ENCODE measurements around the gene TWF1.

The TWF1 gene

GRCh38 chr12:43763769-43764168 lies 42.3 kb downstream of the TWF1 start:
- H3K4me2 ChIP-seq = no peak overlapping the region
- TF ChIP-seq, protein P1, sequence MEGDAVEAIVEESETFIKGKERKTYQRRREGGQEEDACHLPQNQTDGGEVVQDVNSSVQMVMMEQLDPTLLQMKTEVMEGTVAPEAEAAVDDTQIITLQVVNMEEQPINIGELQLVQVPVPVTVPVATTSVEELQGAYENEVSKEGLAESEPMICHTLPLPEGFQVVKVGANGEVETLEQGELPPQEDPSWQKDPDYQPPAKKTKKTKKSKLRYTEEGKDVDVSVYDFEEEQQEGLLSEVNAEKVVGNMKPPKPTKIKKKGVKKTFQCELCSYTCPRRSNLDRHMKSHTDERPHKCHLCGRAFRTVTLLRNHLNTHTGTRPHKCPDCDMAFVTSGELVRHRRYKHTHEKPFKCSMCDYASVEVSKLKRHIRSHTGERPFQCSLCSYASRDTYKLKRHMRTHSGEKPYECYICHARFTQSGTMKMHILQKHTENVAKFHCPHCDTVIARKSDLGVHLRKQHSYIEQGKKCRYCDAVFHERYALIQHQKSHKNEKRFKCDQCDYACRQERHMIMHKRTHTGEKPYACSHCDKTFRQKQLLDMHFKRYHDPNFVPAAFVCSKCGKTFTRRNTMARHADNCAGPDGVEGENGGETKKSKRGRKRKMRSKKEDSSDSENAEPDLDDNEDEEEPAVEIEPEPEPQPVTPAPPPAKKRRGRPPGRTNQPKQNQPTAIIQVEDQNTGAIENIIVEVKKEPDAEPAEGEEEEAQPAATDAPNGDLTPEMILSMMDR (conservative IDR thresholded peaks at IDR 0.05; ENCODE audit: low read depth, low read length) = no peak
- no peak overlapping the region for H3K27ac ChIP-seq

DNA sequence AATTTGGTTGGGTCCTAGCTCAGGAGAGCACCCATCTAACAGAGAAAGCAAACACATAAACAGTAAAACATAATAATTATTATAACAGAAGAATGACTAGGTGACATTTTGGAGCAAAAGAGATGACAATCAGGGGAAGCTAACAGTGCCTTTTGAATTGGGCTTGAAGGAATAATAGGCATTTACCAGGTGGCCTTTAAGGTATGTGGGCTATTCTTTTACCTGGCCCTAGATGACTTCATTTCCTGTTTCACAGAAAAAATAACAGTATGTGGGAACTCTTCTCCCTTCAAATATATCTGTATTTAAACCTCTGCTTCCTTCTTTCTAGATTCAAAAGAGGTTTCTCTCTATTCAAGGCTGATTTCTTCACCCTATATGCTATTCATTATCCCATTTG lies 43.5 kb downstream of the TWF1 start:
- TF ChIP-seq, protein P1 (conservative IDR thresholded peaks at IDR 0.05; ENCODE audit: low read depth, low read length) = no peak

More at GRCh38 chr12:43763769-43764168, 42.3 kb downstream of the TWF1 start:
- Histone ChIP-seq H3K4me1 (ENCODE audit: low read depth, poor library complexity, severe bottlenecking) (peaks cover 29% of the 10 kb centered on the region), H2AFZ (ENCODE audit: low read depth) (no peak overlapping the region), H3K4me3 (IDR thresholded peaks at IDR 0.05; ENCODE audit: insufficient read depth, low read depth, low read length) (no peak overlapping the region), H3K27me3 (ENCODE audit: insufficient read depth, low read depth) (no peaks in the 10 kb centered on the region), H3K79me2 (ENCODE audit: insufficient read depth, low read depth) (peaks cover 10% of the 10 kb centered on the region), H4K20me1 (ENCODE audit: insufficient read depth) (no peaks in the 10 kb centered on the region), H3K36me3 (ENCODE audit: insufficient read depth) (no peaks in the 10 kb centered on the region), H3K9ac (no peak overlapping the region)

GRCh38 chr12:43761500-43761899 lies 44.6 kb downstream of the TWF1 start:
- H3K79me2 ChIP-seq (ENCODE audit: insufficient read depth, low read depth) = peaks cover 25% of the 10 kb centered on the region
- no peaks in the 10 kb centered on the region for H4K20me1 ChIP-seq (ENCODE audit: insufficient read depth)
- TF ChIP-seq, protein P1 (conservative IDR thresholded peaks at IDR 0.05; ENCODE audit: low read depth, low read length) = no peak
- peak overlapping the region; percentile 90; the same call in 1 of the 2 replicates for H3K4me2 ChIP-seq
- H2AFZ ChIP-seq (ENCODE audit: low read depth) = no peak overlapping the region
- peaks cover 41% of the 10 kb centered on the region for H3K4me1 ChIP-seq (ENCODE audit: low read depth, poor library complexity, severe bottlenecking)
- no peak overlapping the region for H3K4me3 ChIP-seq (IDR thresholded peaks at IDR 0.05; ENCODE audit: insufficient read depth, low read depth, low read length)
- no peaks in the 10 kb centered on the region for H3K36me3 ChIP-seq (ENCODE audit: insufficient read depth)
- no peaks in the 10 kb centered on the region for H3K27me3 ChIP-seq (ENCODE audit: insufficient read depth, low read depth)
- H3K9ac ChIP-seq = no peak overlapping the region
- H3K27ac ChIP-seq = no peak overlapping the region

More for the DNA sequence above, 43.5 kb downstream of the TWF1 start:
- H2AFZ ChIP-seq (ENCODE audit: low read depth) = no peak overlapping the region
- no peak overlapping the region for H3K4me2 ChIP-seq
- no peak overlapping the region for H3K27ac ChIP-seq
- peaks cover 16% of the 10 kb centered on the region for H3K79me2 ChIP-seq (ENCODE audit: insufficient read depth, low read depth)
- no peak overlapping the region for H3K9ac ChIP-seq
- H4K20me1 ChIP-seq (ENCODE audit: insufficient read depth) = no peaks in the 10 kb centered on the region
- peaks cover 31% of the 10 kb centered on the region for H3K4me1 ChIP-seq (ENCODE audit: low read depth, poor library complexity, severe bottlenecking)
- H3K4me3 ChIP-seq (IDR thresholded peaks at IDR 0.05; ENCODE audit: insufficient read depth, low read depth, low read length) = no peak overlapping the region
- no peaks in the 10 kb centered on the region for H3K27me3 ChIP-seq (ENCODE audit: insufficient read depth, low read depth)
- H3K36me3 ChIP-seq (ENCODE audit: insufficient read depth) = no peaks in the 10 kb centered on the region

- Histone ChIP-seq H4K20me1 (ENCODE audit: insufficient read depth) (no peaks in the 10 kb centered on the region), H3K4me2 (peak overlapping the region; percentile 90), H3K36me3 (ENCODE audit: insufficient read depth) (no peaks in the 10 kb centered on the region), H3K79me2 (ENCODE audit: insufficient read depth, low read depth) (peaks cover 29% of the 10 kb centered on the region), H3K4me1 (ENCODE audit: low read depth, poor library complexity, severe bottlenecking) (peaks cover 43% of the 10 kb centered on the region), H3K27ac (peak overlapping the region; percentile 88; the same call in 1 of the 2 replicates), H3K9ac (peak overlapping the region; percentile 67; the same call in 1 of the 2 replicates), H3K4me3 (IDR thresholded peaks at IDR 0.05; ENCODE audit: insufficient read depth, low read depth, low read length) (no peak overlapping the region), H2AFZ (ENCODE audit: low read depth) (peak overlapping the region; percentile 90; the same call in 1 of the 2 replicates), H3K27me3 (ENCODE audit: insufficient read depth, low read depth) (no peaks in the 10 kb centered on the region)
- TF ChIP-seq, protein P1 (conservative IDR thresholded peaks at IDR 0.05; ENCODE audit: low read depth, low read length) = no peak
Observed at GRCh38 chr12:43760396-43760795, 45.7 kb downstream of the TWF1 start.

Measured in KMS-11 (cell line).